IMR-90 (cell line): Measurements from ENCODE around the gene NOM1. TPM values are rescaled to one million over a fixed set of nuclear protein-coding genes. Genes with fewer than 3 reads are reported as not detected.

Source experiments
- ATAC-seq: fragments of 200-7000 bp; cut with Tn5 transposase; 2 replicates; pipeline ENCODE4 v1.9.1; 2020; ENCODE audit warnings: low read depth, mild to moderate bottlenecking, moderate library complexity
- BruUV-seq: library from RNA; stranded (reverse); fragments of 400-500 nt; replicated peaks from 2 replicates; lab custom pipeline; 2021; lab: Mats Ljungman, UMichigan
- CTCF ChIA-PET: fragments of 300-600 bp; formaldehyde crosslinking; extraction: SDS; loops from one replicate; lab custom pipeline; 2021; ENCODE audit warnings: antibody characterized with exemption; lab: Yijun Ruan, JAX
- POLR2A ChIA-PET: fragments of 300-600 bp; sonication (Branson Sonifier 250); formaldehyde crosslinking; loops from one replicate; lab custom pipeline; 2022; ENCODE audit warnings: antibody characterized with exemption; ENCODE audit not compliant: unreplicated experiment; lab: Charles Lee
- DNase-seq: peaks from one replicate; pipeline ENCODE4 v3.0.0; 2013
- H2AFZ ChIP-seq: replicated peaks from 2 replicates; pipeline ENCODE3; 2013; ENCODE audit warnings: low read length, mild to moderate bottlenecking; ENCODE audit not compliant: poor library complexity
- H2AK5ac ChIP-seq: 2 replicates; pipeline ENCODE4 v1.6.1; 2013; ENCODE audit warnings: low read depth, low read length, inconsistent platforms
- H2AK9ac ChIP-seq: replicated peaks from 2 replicates; pipeline ENCODE3; 2013; ENCODE audit warnings: mild to moderate bottlenecking, low read depth, low read length, moderate library complexity; ENCODE audit not compliant: poor library complexity
- H2BK120ac ChIP-seq: 2 replicates; pipeline ENCODE4 v1.6.1; 2013; ENCODE audit warnings: low read depth, low read length, inconsistent platforms
- H2BK15ac ChIP-seq: 3 replicates; pipeline ENCODE4 v1.6.1; 2013; ENCODE audit warnings: low read depth, low read length, inconsistent platforms
- H2BK20ac ChIP-seq: 2 replicates; pipeline ENCODE4 v1.6.1; 2013; ENCODE audit warnings: low read depth, mild to moderate bottlenecking, inconsistent platforms, low read length, moderate library complexity
- H2BK5ac ChIP-seq: 2 replicates; pipeline ENCODE4 v1.6.1; 2013; ENCODE audit warnings: mild to moderate bottlenecking, low read depth, low read length, inconsistent platforms; ENCODE audit not compliant: poor library complexity, severe bottlenecking
- H3K14ac ChIP-seq: replicated peaks from 2 replicates; pipeline ENCODE4 v1.6.1; 2013; ENCODE audit warnings: low read depth, low read length, inconsistent platforms
- H3K18ac ChIP-seq: 2 replicates; pipeline ENCODE4 v1.6.1; 2013; ENCODE audit warnings: low read depth, low read length, control low read depth
- H3K23ac ChIP-seq: 2 replicates; pipeline ENCODE4 v1.6.1; 2013; ENCODE audit warnings: low read depth, low read length, inconsistent platforms
- H3K27ac ChIP-seq: 2 replicates; pipeline ENCODE4 v1.5.1; 2013; ENCODE audit warnings: mild to moderate bottlenecking, control low read depth, low read length; ENCODE audit not compliant: insufficient read depth
- H3K27me3 ChIP-seq: 2 replicates; pipeline ENCODE4 v1.6.1; 2013; ENCODE audit warnings: low read length; ENCODE audit not compliant: control insufficient read depth, insufficient read depth
- H3K36me3 ChIP-seq: 2 replicates; pipeline ENCODE4 v1.6.1; 2013; ENCODE audit warnings: low read length, mixed read lengths; ENCODE audit not compliant: control insufficient read depth, insufficient read depth
- H3K4ac ChIP-seq: 2 replicates; pipeline ENCODE4 v1.6.1; 2013; ENCODE audit warnings: low read depth, low read length, inconsistent platforms
- H3K4me1 ChIP-seq: 2 replicates; pipeline ENCODE4 v1.6.1; 2013; ENCODE audit warnings: low read length, mixed read lengths; ENCODE audit not compliant: control insufficient read depth, insufficient read depth
- H3K4me2 ChIP-seq: 2 replicates; pipeline ENCODE4 v1.6.1; 2013; ENCODE audit warnings: low read depth, mild to moderate bottlenecking, control low read depth, low read length, moderate library complexity
- H3K4me3 ChIP-seq: 2 replicates; pipeline ENCODE4 v1.5.1; 2013; ENCODE audit warnings: low read depth, mild to moderate bottlenecking, control low read depth, low read length, moderate library complexity; ENCODE audit not compliant: insufficient read depth
- H3K56ac ChIP-seq: 2 replicates; pipeline ENCODE4 v1.6.1; 2013; ENCODE audit warnings: low read length, inconsistent platforms; ENCODE audit not compliant: insufficient read depth; ENCODE audit errors: extremely low read depth
- H3K79me1 ChIP-seq, 2 experiments: 2 replicates each; pipeline ENCODE4 v1.6.1; 2013; ENCODE audit warnings: low read length in 2 of 2, inconsistent platforms in 1 of 2, low read depth in 1 of 2
- H3K9ac ChIP-seq: 2 replicates; pipeline ENCODE4 v1.6.1; 2013; ENCODE audit warnings: low read depth, low read length, control low read depth
- H3K9me1 ChIP-seq: 2 replicates; pipeline ENCODE4 v1.6.1; 2013; ENCODE audit warnings: low read length, inconsistent platforms; ENCODE audit not compliant: insufficient read depth
- H3K9me3 ChIP-seq: 2 replicates; pipeline ENCODE4 v1.6.1; 2013; ENCODE audit warnings: low read length; ENCODE audit not compliant: control insufficient read depth, insufficient read depth
- H4K20me1 ChIP-seq: 2 replicates; pipeline ENCODE4 v1.6.1; 2013; ENCODE audit warnings: low read length, inconsistent platforms; ENCODE audit not compliant: insufficient read depth
- H4K5ac ChIP-seq: 2 replicates; pipeline ENCODE4 v1.6.1; 2013; ENCODE audit warnings: mild to moderate bottlenecking, low read depth, low read length, control low read depth
- H4K8ac ChIP-seq, 2 experiments: 2 replicates each; pipeline ENCODE4 v1.6.1; 2013; ENCODE audit warnings: low read depth in 2 of 2, low read length in 2 of 2, control low read depth in 1 of 2, inconsistent platforms in 1 of 2
- H4K91ac ChIP-seq: 2 replicates; pipeline ENCODE4 v1.6.1; 2013; ENCODE audit warnings: low read depth, low read length, inconsistent platforms; ENCODE audit not compliant: insufficient read depth
- BHLHE40 ChIP-seq: fragments of 150-350 bp; IDR thresholded peaks from 2 replicates; pipeline ENCODE4 v1.6.1; 2016; ENCODE audit warnings: mild to moderate bottlenecking, low read depth, low read length
- CEBPB ChIP-seq: IDR thresholded peaks from 2 replicates; pipeline ENCODE4 v1.6.1; 2012; ENCODE audit warnings: low read depth, low read length, improper control_type of control experiment
- CHD1 ChIP-seq: IDR thresholded peaks from 2 replicates; pipeline ENCODE4 v1.6.1; 2012; ENCODE audit warnings: low read depth, low read length, improper control_type of control experiment
- CTCF ChIP-seq: conservative IDR thresholded peaks from 2 replicates; pipeline ENCODE4 v1.5.1; 2012; ENCODE audit warnings: mild to moderate bottlenecking, low read depth, low read length, improper control_type of control experiment
- FOS ChIP-seq: fragments of 150-350 bp; IDR thresholded peaks from 2 replicates; pipeline ENCODE4 v1.6.1; 2016; ENCODE audit warnings: low read depth, low read length
- MAFK ChIP-seq: IDR thresholded peaks from 2 replicates; pipeline ENCODE4 v1.6.1; 2012; ENCODE audit warnings: low read depth, low read length, improper control_type of control experiment
- MAZ ChIP-seq: IDR thresholded peaks from 2 replicates; pipeline ENCODE4 v1.6.1; 2012; ENCODE audit warnings: low read depth, mild to moderate bottlenecking, low read length, improper control_type of control experiment, moderate library complexity, borderline replicate concordance
- MXI1 ChIP-seq: IDR thresholded peaks from 2 replicates; pipeline ENCODE4 v1.6.1; 2012; ENCODE audit warnings: low read depth, mild to moderate bottlenecking, low read length, moderate library complexity, borderline replicate concordance
- POLR2A ChIP-seq: IDR thresholded peaks from 2 replicates; pipeline ENCODE4 v1.6.1; 2012; ENCODE audit warnings: mild to moderate bottlenecking, low read depth, low read length
- RAD21 ChIP-seq: IDR thresholded peaks from 2 replicates; pipeline ENCODE4 v1.6.1; 2012; ENCODE audit warnings: low read length, improper control_type of control experiment
- RCOR1 ChIP-seq: IDR thresholded peaks from 2 replicates; pipeline ENCODE4 v1.6.1; 2012; ENCODE audit warnings: mild to moderate bottlenecking, low read length, improper control_type of control experiment; ENCODE audit not compliant: insufficient replicate concordance
- RFX5 ChIP-seq: IDR thresholded peaks from 2 replicates; pipeline ENCODE4 v1.8.0; 2012; ENCODE audit warnings: low read depth, mild to moderate bottlenecking, low read length, moderate library complexity
- SMC3 ChIP-seq: fragments of 150-350 bp; IDR thresholded peaks from 2 replicates; pipeline ENCODE4 v1.6.1; 2016; ENCODE audit warnings: low read depth, mild to moderate bottlenecking, antibody characterized with exemption, low read length, moderate library complexity
- USF2 ChIP-seq: fragments of 150-350 bp; IDR thresholded peaks from 2 replicates; pipeline ENCODE4 v1.6.1; 2017; ENCODE audit warnings: mild to moderate bottlenecking, antibody characterized with exemption, low read length, low read depth
- WGBS, 2 experiments: methylation state at CpG; one replicate each; pipeline versions ENCODE4 v1.1.5 to v1.1.7; 2013; ENCODE audit warnings: missing lambda C conversion rate in 2 of 2; ENCODE audit not compliant: insufficient read length in 1 of 2; ENCODE audit errors: extremely low coverage in 2 of 2; 5-methylcytosine and 5-hydroxymethylcytosine counted together
- dilution Hi-C: fragments of 300-500 bp; cut with HindIII; formaldehyde crosslinking; loops from one replicate; pipeline ENCODE4 v1.14.3; 2018; ENCODE audit warnings: low sequenced_read_pairs; ENCODE audit not compliant: unreplicated experiment
- in situ Hi-C: fragments of 300-500 bp; cut with MboI; formaldehyde crosslinking; loops from 3 replicates; pipeline ENCODE4 v1.14.3; 2019; ENCODE audit warnings: low sequenced_read_pairs, inconsistent platforms, mixed read lengths
- intact Hi-C: fragments of 100-400 bp; cut with micrococcal nuclease; formaldehyde crosslinking; loops from 2 replicates; pipeline ENCODE4 v1.10.0; 2022
- polyA plus RNA-seq, 3 experiments: library from polyadenylated mRNA; depleted of rRNA; stranded (reverse); fragments of >200 nt; gene quantifications; 2 replicates each; pipeline ENCODE4 v1.2.3, GENCODE V29; 2012; ENCODE audit warnings: low replicate concordance in 1 of 3
- total RNA-seq: library from RNA; depleted of rRNA; stranded (reverse); fragments of >200 nt; gene quantifications from 2 replicates; pipeline ENCODE4 v1.2.3, GENCODE V29; 2012
- TF ChIP-seq, protein P1 (sequence below): fragments of 150-350 bp; IDR thresholded peaks from 2 replicates; pipeline ENCODE4 v1.6.1; 2016; ENCODE audit warnings: low read depth, mild to moderate bottlenecking, low read length, moderate library complexity, borderline replicate concordance

Gene NOM1
- total and polyA plus RNA-seq, 2 of the 4 experiments (the other 2 are of a cell fraction): 15.3 to 15.4 TPM

- Histone ChIP-seq H3K9me3 (peaks cover 7% of the 10 kb centered on the region; the same call in 1 of the 2 replicates), H2BK15ac (no peak overlapping the region), H3K23ac (no peak overlapping the region), H2AFZ (no peak overlapping the region), H3K4me3 (no peak overlapping the region), H3K9ac (no peak overlapping the region), H2BK120ac (no peak overlapping the region), H2AK5ac (no peak overlapping the region), H4K20me1 (no peaks in the 10 kb centered on the region), H4K8ac (no peak overlapping the region), H3K9me1 (no peaks in the 10 kb centered on the region), H3K18ac (no peak overlapping the region), H3K4me2 (no peak overlapping the region; the same call in 1 of the 2 replicates), H4K5ac (no peak overlapping the region), H3K4me1 (no peaks in the 10 kb centered on the region), H3K14ac (no peak overlapping the region), H3K4ac (no peak overlapping the region), H3K27ac (no peak overlapping the region), H2BK20ac (no peak overlapping the region), H4K91ac (no peak overlapping the region), H3K36me3 (no peaks in the 10 kb centered on the region), H2BK5ac (no peak overlapping the region), H3K56ac (no peak overlapping the region), H3K27me3 (peaks cover 83% of the 10 kb centered on the region), H3K79me1 (no peaks in the 10 kb centered on the region), H2AK9ac (no peak overlapping the region)
- dilution Hi-C loops: no loop called here
- 5% methylated on average over 61 of the region's 84 CpGs; no CpG with 5 or more reads in 1 of the 2 experiments for WGBS, 2 experiments
- intact Hi-C loops: no loop called here
- ATAC-seq (no peak), DNase-seq (no peak)
- POLR2A ChIA-PET: no interaction called here
- no TSS peak for BruUV-seq
- CTCF ChIA-PET: no interaction called here
- in situ Hi-C loops: no loop called here
- no peak for TF ChIP-seq SMC3
- TF ChIP-seq MAZ: no peak
- no peak for TF ChIP-seq CHD1
- TF ChIP-seq USF2: no peak
- TF ChIP-seq RAD21: no peak
- TF ChIP-seq CEBPB: no peak
- no peak for TF ChIP-seq CTCF
- TF ChIP-seq POLR2A: no peak
- no peak for TF ChIP-seq RFX5
- TF ChIP-seq RCOR1: no peak
- TF ChIP-seq FOS: no peak
- no peak for TF ChIP-seq MAFK
- TF ChIP-seq MXI1: no peak
- TF ChIP-seq, protein P1, sequence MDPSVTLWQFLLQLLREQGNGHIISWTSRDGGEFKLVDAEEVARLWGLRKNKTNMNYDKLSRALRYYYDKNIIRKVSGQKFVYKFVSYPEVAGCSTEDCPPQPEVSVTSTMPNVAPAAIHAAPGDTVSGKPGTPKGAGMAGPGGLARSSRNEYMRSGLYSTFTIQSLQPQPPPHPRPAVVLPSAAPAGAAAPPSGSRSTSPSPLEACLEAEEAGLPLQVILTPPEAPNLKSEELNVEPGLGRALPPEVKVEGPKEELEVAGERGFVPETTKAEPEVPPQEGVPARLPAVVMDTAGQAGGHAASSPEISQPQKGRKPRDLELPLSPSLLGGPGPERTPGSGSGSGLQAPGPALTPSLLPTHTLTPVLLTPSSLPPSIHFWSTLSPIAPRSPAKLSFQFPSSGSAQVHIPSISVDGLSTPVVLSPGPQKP: no peak
- TF ChIP-seq BHLHE40: no peak
Measured at GRCh38 chr7:157021071-157021870, 71.8 kb downstream of the NOM1 start.
